K562 (cell line): ENCODE measurements around the gene CTPS1. TPM values are rescaled to one million over a fixed set of nuclear protein-coding genes. Genes with fewer than 3 reads are reported as not detected.

Source experiments
- AFF4 ChIP-seq: sonication (generic); formaldehyde crosslinking; IDR thresholded peaks from 2 replicates; pipeline ENCODE4 v1.8.0; 2023; ENCODE audit warnings: mild to moderate bottlenecking, missing genetic modification reagents
- ATF2 ChIP-seq: sonication (generic); formaldehyde crosslinking; IDR thresholded peaks from 2 replicates; pipeline ENCODE4 v1.8.1; 2022; ENCODE audit warnings: missing genetic modification reagents
- CHD4 ChIP-seq: fragments of 200-600 bp; sonication (generic); IDR thresholded peaks from 3 replicates; pipeline ENCODE4 v1.6.1; 2012; ENCODE audit warnings: low read depth, mild to moderate bottlenecking, mixed read lengths, low read length, inconsistent platforms; ENCODE audit not compliant: insufficient read depth, insufficient replicate concordance, poor library complexity, severe bottlenecking
- KDM5B ChIP-seq: fragments of 200-600 bp; sonication (generic); IDR thresholded peaks from 2 replicates; pipeline ENCODE4 v1.6.1; 2012; ENCODE audit warnings: low read depth, mild to moderate bottlenecking, moderate library complexity, low read length, control low read depth, inconsistent platforms; ENCODE audit not compliant: insufficient replicate concordance
- PHTF2 ChIP-seq: fragments of 250-450 bp; sonication (Bioruptor Pico); IDR thresholded peaks from 2 replicates; pipeline ENCODE4 v1.5.0; 2021; ENCODE audit warnings: mild to moderate bottlenecking
- POLR2AphosphoS2 ChIP-seq: IDR thresholded peaks from 2 replicates; pipeline ENCODE4 v1.6.1; 2012; ENCODE audit warnings: low read length, improper control_type of control experiment
- RNF2 ChIP-seq: sonication (generic); IDR thresholded peaks from 2 replicates; pipeline ENCODE4 v1.6.1; 2016
- ZBTB49 ChIP-seq: sonication (generic); formaldehyde crosslinking; IDR thresholded peaks from 2 replicates; pipeline ENCODE4 v1.8.0; 2022; ENCODE audit warnings: missing genetic modification reagents, mild to moderate bottlenecking, borderline replicate concordance
- ZNF3 ChIP-seq: fragments of 250-450 bp; sonication (Bioruptor Pico); IDR thresholded peaks from 2 replicates; pipeline ENCODE4 v1.5.0; 2021; ENCODE audit warnings: mild to moderate bottlenecking, moderate library complexity
- ZNF512 ChIP-seq: IDR thresholded peaks from 2 replicates; pipeline ENCODE4 v1.6.1; 2016; ENCODE audit warnings: missing genetic modification characterization, missing compliant biosample characterization
- polyA plus RNA-seq, 8 experiments: library from polyadenylated mRNA; depleted of rRNA in 4 of 8; stranded (reverse) in 5 of 8; unstranded in 3 of 8; fragments of >200 nt; fragmentation: Nextera tagmentation in 2 of 8; fragmentation: Illumina TruSeq in 1 of 8; extraction: Ambion mirVana in 2 of 8; extraction: Trizol in 1 of 8; gene quantifications; 2 replicates each; pipeline versions ENCODE4 v1.2.1 to v1.2.3, GENCODE V29; 2011 to 2014; ENCODE audit warnings: inconsistent platforms in 1 of 8, missing spikeins in 1 of 8
- total RNA-seq, 7 experiments: library from RNA; depleted of rRNA in 6 of 7; stranded (reverse); fragments of >200 nt in 6 of 7; fragmentation: Illumina TruSeq in 2 of 7; extraction: Trizol in 2 of 7; gene quantifications; 2 replicates each; pipeline versions ENCODE4 v1.2.1 to v1.2.3, GENCODE V29; 2011 to 2021; ENCODE audit warnings: low replicate concordance in 1 of 7

Gene CTPS1
- total and polyA plus RNA-seq, 9 of the 15 experiments (the other 6 are each of a cell fraction or from before 2014, with no cell fraction given), result 44.4 to 164 (median 87.7) TPM

- TF ChIP-seq KDM5B (no peak), AFF4 (CRISPR knock-in tag) (no peak), RNF2 (no peak), ZBTB49 (CRISPR knock-in tag) (no peak), POLR2AphosphoS2 (no peak), ZNF3 (CRISPR knock-in tag) (no peak), PHTF2 (CRISPR knock-in tag) (no peak), ZNF512 (no peak), CHD4 (no peak), ATF2 (CRISPR knock-in tag) (no peak)
These were observed 30.0 kb downstream of the CTPS1 start (continued) for GRCh38 chr1:41009466-41009865.
